Hepatocyte (in vitro differentiated cells): Measurements from ENCODE around the gene SORCS2. TPM values are rescaled to one million over a fixed set of nuclear protein-coding genes. Genes with fewer than 3 reads are reported as not detected.

Experiments
- DNase-seq: peaks from one replicate; pipeline ENCODE4 v3.0.0-alpha.2; 2016; ENCODE audit warnings: low spot score
- H2AFZ ChIP-seq: fragments of 200-600 bp; sonication (generic); 2 replicates; pipeline ENCODE4 v1.6.0; 2016; ENCODE audit warnings: antibody characterized with exemption, mild to moderate bottlenecking
- H3K27ac ChIP-seq: fragments of 200-600 bp; sonication (generic); 2 replicates; pipeline ENCODE4 v1.5.1; 2016; ENCODE audit warnings: mild to moderate bottlenecking
- H3K27me3 ChIP-seq: fragments of 200-600 bp; sonication (generic); 2 replicates; pipeline ENCODE4 v1.6.1; 2016
- H3K36me3 ChIP-seq: fragments of 200-600 bp; sonication (generic); replicated peaks from 2 replicates; pipeline ENCODE4 v1.5.1; 2016; ENCODE audit warnings: low read depth; ENCODE audit not compliant: insufficient read depth
- H3K4me1 ChIP-seq: fragments of 200-600 bp; sonication (generic); 2 replicates; pipeline ENCODE4 v1.5.1; 2016; ENCODE audit warnings: mild to moderate bottlenecking, moderate library complexity; ENCODE audit not compliant: insufficient read depth
- H3K4me2 ChIP-seq: fragments of 200-600 bp; sonication (generic); 2 replicates; pipeline ENCODE4 v1.6.0; 2016
- H3K4me3 ChIP-seq: fragments of 200-600 bp; sonication (generic); 2 replicates; pipeline ENCODE4 v1.5.1; 2016; ENCODE audit warnings: mild to moderate bottlenecking
- H3K79me2 ChIP-seq: fragments of 200-600 bp; sonication (generic); 2 replicates; pipeline ENCODE4 v1.6.0; 2017; ENCODE audit warnings: mild to moderate bottlenecking
- H3K9me2 ChIP-seq: fragments of 200-600 bp; sonication (generic); replicated peaks from 2 replicates; pipeline ENCODE4 v1.6.0; 2017; ENCODE audit warnings: mild to moderate bottlenecking; ENCODE audit not compliant: insufficient read depth
- H3K9me3 ChIP-seq: fragments of 200-600 bp; sonication (generic); 2 replicates; pipeline ENCODE4 v1.5.1; 2016; ENCODE audit warnings: low read depth, mild to moderate bottlenecking
- H4K20me1 ChIP-seq: fragments of 200-600 bp; sonication (generic); 2 replicates; pipeline ENCODE4 v1.6.0; 2016; ENCODE audit warnings: mild to moderate bottlenecking; ENCODE audit not compliant: insufficient read depth, poor library complexity, severe bottlenecking
- EZH2 ChIP-seq: fragments of 200-600 bp; sonication (generic); IDR thresholded peaks from 2 replicates; pipeline ENCODE4 v1.6.1; 2016; ENCODE audit warnings: antibody characterized with exemption, mild to moderate bottlenecking, borderline replicate concordance
- EZH2phosphoT487 ChIP-seq: fragments of 200-600 bp; sonication (generic); IDR thresholded peaks from one replicate; pipeline ENCODE4 v1.6.1; 2018; ENCODE audit warnings: antibody characterized with exemption, mild to moderate bottlenecking, low read depth, moderate library complexity; ENCODE audit not compliant: unreplicated experiment, severe bottlenecking
- WGBS: methylation state at CpG from one replicate; pipeline ENCODE4 v1.1.6; 2016; ENCODE audit warnings: low lambda C conversion rate; ENCODE audit errors: missing lambda C conversion rate; 5-methylcytosine and 5-hydroxymethylcytosine counted together
- polyA plus RNA-seq: library from polyadenylated mRNA; unstranded; fragments of >200 nt; fragmentation: Nextera tagmentation; extraction: Ambion mirVana; gene quantifications from 2 replicates; pipeline ENCODE4 v1.2.1, GENCODE V29; 2016
- total RNA-seq: library from RNA; depleted of rRNA; stranded (reverse); fragments of >200 nt; gene quantifications from 2 replicates; pipeline ENCODE4 v1.2.3, GENCODE V29; 2014
- TF ChIP-seq, protein P1 (sequence below): fragments of 200-600 bp; sonication (generic); IDR thresholded peaks from 2 replicates; pipeline ENCODE4 v1.5.1; 2016; ENCODE audit warnings: antibody characterized with exemption, mild to moderate bottlenecking; ENCODE audit not compliant: poor library complexity

SORCS2 gene
- total and polyA plus RNA-seq, 2 experiments from 2014 or later: 1.6 to 4.8 TPM

DNA sequence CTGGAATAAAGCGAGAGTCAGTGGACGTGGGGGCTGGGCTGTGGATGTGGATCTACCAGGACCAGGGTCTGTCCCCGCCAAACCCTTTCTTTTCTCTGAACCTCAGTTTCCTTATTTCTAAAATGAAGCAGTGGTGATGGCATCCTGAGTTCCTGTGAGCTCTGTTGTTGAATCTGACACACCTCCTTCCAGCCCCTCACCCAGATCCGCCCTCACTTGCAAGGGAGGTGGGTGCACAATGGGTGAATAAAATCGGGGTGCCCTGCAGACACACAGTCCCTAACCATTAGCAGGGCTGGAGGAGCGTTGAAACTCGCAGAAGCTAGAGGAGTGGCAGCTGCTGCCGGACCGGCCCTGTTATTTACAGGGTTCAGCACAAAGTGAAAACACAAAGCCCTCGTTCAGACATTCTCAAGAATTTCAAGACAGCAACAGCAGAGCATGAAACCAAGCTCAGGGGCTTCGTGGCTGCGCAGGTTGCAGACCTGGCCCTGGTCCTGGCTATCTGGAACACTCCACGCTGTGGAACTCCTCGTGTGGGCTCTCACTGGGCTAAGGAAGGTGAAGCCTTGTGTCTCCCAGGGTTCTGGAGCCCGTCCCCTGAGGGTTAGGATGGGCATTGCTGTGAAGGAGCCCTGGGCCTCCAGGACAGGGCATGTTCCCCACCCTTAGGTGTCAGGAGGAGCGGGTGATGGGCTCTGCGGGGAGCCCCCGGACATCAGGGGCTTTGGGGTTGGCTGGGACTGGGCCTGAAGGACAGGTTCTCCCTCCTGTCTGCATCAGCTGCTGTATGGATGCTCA lies 199.5 kb downstream of the SORCS2 start:
- DNase-seq: no peak
- WGBS: 84% methylated on average over 18 of the region's 18 CpGs
- Histone ChIP-seq H3K9me2 (no peaks in the 10 kb centered on the region), H3K79me2 (no peaks in the 10 kb centered on the region), H3K36me3 (no peaks in the 10 kb centered on the region), H4K20me1 (no peaks in the 10 kb centered on the region), H3K27ac (no peak overlapping the region), H3K4me1 (no peaks in the 10 kb centered on the region), H3K4me3 (no peak overlapping the region), H3K4me2 (no peak overlapping the region), H3K27me3 (no peaks in the 10 kb centered on the region), H2AFZ (no peak overlapping the region), H3K9me3 (no peaks in the 10 kb centered on the region)
- TF ChIP-seq, protein P1, sequence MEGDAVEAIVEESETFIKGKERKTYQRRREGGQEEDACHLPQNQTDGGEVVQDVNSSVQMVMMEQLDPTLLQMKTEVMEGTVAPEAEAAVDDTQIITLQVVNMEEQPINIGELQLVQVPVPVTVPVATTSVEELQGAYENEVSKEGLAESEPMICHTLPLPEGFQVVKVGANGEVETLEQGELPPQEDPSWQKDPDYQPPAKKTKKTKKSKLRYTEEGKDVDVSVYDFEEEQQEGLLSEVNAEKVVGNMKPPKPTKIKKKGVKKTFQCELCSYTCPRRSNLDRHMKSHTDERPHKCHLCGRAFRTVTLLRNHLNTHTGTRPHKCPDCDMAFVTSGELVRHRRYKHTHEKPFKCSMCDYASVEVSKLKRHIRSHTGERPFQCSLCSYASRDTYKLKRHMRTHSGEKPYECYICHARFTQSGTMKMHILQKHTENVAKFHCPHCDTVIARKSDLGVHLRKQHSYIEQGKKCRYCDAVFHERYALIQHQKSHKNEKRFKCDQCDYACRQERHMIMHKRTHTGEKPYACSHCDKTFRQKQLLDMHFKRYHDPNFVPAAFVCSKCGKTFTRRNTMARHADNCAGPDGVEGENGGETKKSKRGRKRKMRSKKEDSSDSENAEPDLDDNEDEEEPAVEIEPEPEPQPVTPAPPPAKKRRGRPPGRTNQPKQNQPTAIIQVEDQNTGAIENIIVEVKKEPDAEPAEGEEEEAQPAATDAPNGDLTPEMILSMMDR: no peak
- TF ChIP-seq EZH2phosphoT487 (no peak), EZH2 (no peak)

DNA sequence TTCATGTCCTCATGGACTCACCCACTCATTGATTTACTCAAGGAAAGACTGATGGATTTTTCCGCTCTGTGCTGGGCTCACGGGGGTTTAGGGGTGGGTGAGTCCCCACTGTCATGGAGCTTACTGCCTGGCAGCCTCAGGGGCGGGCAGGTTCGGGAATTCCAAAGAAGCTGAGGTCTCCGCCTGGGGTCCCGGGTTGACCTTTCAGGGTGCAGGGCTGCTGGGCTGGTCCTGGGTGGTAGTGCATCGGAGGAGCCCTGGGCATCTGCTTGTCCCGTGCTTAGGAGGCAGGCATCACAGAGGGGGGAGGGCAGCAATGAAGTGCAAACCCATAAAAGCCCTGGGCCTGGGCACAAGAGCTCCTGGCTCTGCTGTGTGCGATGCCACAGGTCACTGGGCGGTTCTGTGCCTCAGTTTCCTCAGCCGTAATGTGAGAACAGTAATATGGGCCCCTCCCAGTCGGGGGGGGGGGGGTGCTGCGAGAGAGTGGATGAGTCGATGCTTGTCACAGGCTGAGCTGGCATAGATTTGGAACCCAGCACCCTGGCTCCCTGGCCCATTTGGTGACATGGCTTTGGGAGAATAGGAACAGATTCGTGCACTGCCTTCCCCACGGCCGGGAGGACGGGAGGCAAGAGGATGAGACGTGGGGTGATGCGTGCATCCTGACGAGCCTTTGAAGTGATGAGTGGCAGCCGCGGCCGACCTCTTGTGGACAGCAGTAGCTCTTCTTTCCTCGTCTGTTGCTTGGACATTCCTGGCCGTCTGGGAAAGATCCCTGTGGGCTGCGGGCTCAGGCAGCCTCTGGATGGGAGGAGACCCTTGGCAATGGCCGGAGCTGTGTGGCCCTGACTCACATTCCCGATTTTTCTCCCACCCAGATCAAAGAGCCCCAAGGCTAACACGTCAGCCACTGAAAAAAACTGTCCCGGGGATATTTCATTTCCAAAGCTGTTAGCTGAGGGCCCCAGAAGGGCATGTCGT lies 200.4 kb downstream of the SORCS2 start:
- Histone ChIP-seq H3K9me2 (no peaks in the 10 kb centered on the region), H4K20me1 (no peaks in the 10 kb centered on the region), H3K4me1 (peaks cover 5% of the 10 kb centered on the region), H3K36me3 (no peaks in the 10 kb centered on the region), H3K4me2 (no peak overlapping the region), H2AFZ (no peak overlapping the region), H3K27me3 (no peaks in the 10 kb centered on the region), H3K4me3 (no peak overlapping the region), H3K79me2 (no peaks in the 10 kb centered on the region), H3K27ac (no peak overlapping the region), H3K9me3 (no peaks in the 10 kb centered on the region)
- DNase-seq: no peak
- WGBS: 71% methylated on average over 30 of the region's 32 CpGs
- TF ChIP-seq EZH2 (no peak), EZH2phosphoT487 (no peak)
- TF ChIP-seq, protein P1: no peak

DNA sequence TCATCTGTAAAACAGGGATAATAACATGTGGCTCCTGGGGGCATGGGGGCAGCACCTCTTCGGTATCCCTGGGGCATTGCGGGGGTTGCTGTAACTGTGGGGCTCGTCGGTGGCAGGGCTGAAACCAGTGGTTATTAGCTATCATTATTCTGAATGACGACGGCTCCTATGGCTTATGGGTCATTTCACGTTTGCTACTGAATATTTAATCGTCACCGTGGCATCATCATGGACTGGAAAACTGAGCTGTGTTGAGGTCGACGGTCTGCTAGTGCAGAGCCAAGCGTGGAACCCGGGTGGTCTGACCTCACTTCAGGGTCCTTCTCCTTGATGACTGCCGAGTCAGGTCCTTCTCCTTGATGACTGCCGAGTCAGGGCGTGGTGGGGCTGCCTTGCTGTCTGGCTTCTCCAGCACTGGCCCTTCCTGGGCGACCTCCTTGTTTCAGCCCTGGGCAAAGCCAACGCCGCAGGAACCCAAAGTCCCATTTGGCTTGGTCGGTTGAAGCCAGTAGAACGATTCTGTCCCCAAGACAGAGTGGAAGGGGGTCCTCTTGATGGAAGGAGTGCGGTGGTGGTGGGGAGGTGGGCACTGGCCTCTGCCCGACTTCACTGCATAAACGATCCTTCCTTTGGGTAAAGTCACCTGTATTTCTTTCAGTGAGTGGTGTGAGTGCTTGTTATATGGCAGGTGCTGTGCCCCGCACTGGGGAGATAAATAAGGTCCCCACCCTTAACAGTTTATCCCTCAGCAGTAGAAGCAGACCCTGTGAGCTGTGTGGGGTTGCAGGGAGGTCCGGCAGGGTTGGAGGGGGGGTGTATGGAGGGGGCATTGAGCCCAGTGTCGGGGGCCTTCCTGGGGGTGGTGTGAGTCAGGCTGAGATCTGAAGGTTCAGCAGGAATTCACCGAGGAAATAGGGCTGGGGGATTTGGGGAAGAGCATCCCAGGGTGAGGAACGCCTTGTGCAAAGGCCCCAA lies 201.6 kb downstream of the SORCS2 start:
- Histone ChIP-seq H3K4me3 (no peak overlapping the region), H4K20me1 (no peaks in the 10 kb centered on the region), H3K4me2 (no peak overlapping the region), H3K79me2 (no peaks in the 10 kb centered on the region), H3K9me2 (no peaks in the 10 kb centered on the region), H3K9me3 (no peaks in the 10 kb centered on the region), H3K27ac (no peak overlapping the region), H3K27me3 (no peaks in the 10 kb centered on the region), H3K4me1 (peaks cover 8% of the 10 kb centered on the region), H2AFZ (no peak overlapping the region), H3K36me3 (no peaks in the 10 kb centered on the region)
- TF ChIP-seq, protein P1: no peak
- TF ChIP-seq EZH2phosphoT487 (no peak), EZH2 (no peak)
- DNase-seq: no peak
- WGBS: 89% methylated on average over 24 of the region's 29 CpGs
